MG63 (cell line): Measurements from ENCODE around the gene EGFLAM. TPM values are rescaled to one million over a fixed set of nuclear protein-coding genes. Genes with fewer than 3 reads are reported as not detected.
"Not testable (repeated sequence)": the region's sequence is repeated elsewhere in the genome, so short reads cannot be mapped to it uniquely, and the experiment has no call there.

Experiments used
- DNase-seq: peaks from one replicate; pipeline ENCODE4 v3.0.0-alpha.2; 2020
- H3K27me3 ChIP-seq: fragments of 250-450 bp; sonication (Bioruptor Pico); 2 replicates; pipeline ENCODE4 v1.5.1; 2020; ENCODE audit warnings: mild to moderate bottlenecking, moderate library complexity
- H3K36me3 ChIP-seq: fragments of 250-450 bp; sonication (Bioruptor Pico); 2 replicates; pipeline ENCODE4 v1.5.1; 2020; ENCODE audit warnings: mild to moderate bottlenecking, moderate library complexity
- H3K4me3 ChIP-seq: fragments of 250-450 bp; sonication (Bioruptor Pico); 2 replicates; pipeline ENCODE4 v1.5.1; 2020; ENCODE audit warnings: mild to moderate bottlenecking, moderate library complexity
- H3K9me3 ChIP-seq: fragments of 250-450 bp; sonication (Bioruptor Pico); 2 replicates; pipeline ENCODE4 v1.5.1; 2020; ENCODE audit warnings: mild to moderate bottlenecking, moderate library complexity
- total RNA-seq: library from RNA; depleted of rRNA; stranded (reverse); fragments of >200 nt; shearing (Covaris generic); gene quantifications from 2 replicates; pipeline ENCODE4 v1.2.3, GENCODE V29; 2014; ENCODE audit warnings: low replicate concordance

Gene EGFLAM
- total RNA-seq, 1 experiment from 2014 or later = not detected

DNA sequence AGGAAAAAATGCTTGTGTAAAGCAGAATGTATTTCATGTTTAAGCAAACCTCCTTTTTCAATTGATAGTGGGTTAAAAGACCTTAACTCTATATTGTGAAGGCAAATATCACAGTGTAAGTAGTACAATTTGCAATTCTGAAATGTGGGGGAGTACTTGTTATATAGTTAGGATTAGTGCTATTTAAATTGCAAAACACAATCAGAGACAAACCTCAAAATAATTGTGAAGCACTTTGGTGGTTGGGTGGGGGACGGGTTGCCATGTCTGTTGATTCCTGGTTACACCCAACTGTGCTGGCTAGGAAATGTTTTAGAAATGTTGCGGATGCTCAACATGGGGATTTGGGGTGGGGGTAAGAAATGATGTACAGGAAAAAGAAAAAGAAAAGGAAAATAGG lies 37.4 kb downstream of the EGFLAM start:
- no peak for DNase-seq
- no peak overlapping the region for H3K4me3 ChIP-seq
- no peaks in the 10 kb centered on the region for H3K36me3 ChIP-seq
- H3K27me3 ChIP-seq = no peaks in the 10 kb centered on the region
- no peaks in the 10 kb centered on the region for H3K9me3 ChIP-seq

DNA sequence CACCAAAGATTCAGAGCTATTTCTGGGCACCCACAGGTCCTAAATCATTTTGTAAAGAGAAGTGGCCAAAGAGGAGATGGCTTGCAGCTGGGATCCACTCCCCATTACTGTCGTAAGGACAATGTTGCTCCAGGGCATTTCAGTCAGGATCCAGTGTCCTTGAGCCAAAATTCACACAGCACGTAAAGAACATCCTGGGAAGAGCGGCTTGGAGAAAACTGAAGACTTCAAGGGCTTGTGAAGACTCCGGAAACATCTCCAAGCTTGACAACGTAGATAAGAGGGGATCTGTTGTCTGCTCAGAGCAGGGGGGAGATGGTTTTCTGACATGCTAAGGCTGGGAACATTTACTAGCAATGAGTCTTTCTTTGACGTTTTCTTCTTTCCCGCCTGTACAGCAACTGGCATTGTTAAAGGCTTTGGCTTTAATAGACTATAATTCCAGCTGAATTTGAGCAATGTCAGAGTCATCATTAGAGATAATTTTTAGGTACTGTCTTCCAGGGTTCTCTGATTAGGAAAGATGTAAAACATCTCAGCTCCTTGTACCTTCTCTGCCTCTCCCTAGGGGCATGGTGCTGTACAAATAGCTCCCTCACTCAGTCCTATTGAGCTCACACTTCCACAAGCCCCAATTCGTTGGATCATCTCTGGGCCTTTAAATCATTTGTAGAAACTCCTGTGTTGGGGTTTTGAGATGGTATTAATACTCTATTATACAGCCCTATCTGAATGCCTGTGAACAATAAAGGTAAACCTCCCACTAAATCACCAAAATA lies 39.7 kb downstream of the EGFLAM start:
- Histone ChIP-seq H3K27me3 (no peaks in the 10 kb centered on the region), H3K4me3 (no peak overlapping the region), H3K36me3 (no peaks in the 10 kb centered on the region), H3K9me3 (no peaks in the 10 kb centered on the region)
- DNase-seq = no peak

DNA sequence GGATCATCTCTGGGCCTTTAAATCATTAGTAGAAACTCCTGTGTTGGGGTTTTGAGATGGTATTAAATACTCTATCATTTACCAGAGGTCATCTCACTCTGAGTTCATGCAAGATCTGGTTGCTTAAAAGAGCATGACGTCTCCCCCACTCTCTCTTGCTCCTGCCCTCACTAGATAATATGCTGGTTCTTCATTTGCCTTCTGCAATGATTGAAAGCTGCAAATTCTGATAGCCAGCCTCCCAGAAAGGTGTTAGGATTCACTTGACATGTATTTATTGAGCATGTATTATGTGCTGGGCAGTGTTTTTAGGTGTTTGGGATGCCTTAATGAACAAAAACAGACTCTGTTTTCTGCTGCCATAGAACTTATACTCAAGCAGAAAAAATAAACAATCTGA lies 41.2 kb downstream of the EGFLAM start:
- Histone ChIP-seq H3K27me3 (no peaks in the 10 kb centered on the region), H3K9me3 (no peaks in the 10 kb centered on the region), H3K4me3 (no peak overlapping the region), H3K36me3 (no peaks in the 10 kb centered on the region)
- no peak for DNase-seq

DNA sequence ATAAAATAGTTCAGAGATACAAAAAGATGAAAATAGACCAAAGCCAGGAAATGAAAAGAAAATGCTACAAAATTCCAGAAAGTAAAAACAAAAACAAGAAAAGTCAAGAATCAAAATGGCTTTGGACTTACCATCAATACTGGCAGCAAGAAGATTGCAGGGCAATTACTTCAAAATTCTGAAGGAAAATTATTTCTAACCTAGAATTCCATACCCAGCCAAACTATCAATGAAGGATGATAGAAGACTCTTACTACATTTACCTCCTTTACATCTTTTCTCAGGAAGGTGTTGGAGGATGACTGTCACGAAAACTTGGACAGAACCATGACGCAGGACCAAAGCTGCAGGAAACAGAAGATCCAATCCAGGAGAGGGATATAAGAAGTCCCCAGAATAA lies 46.8 kb downstream of the EGFLAM start:
- DNase-seq = no peak
- Histone ChIP-seq H3K9me3 (peaks cover 3% of the 10 kb centered on the region; the same call in 1 of the 2 replicates), H3K4me3 (no peak overlapping the region), H3K27me3 (no peaks in the 10 kb centered on the region), H3K36me3 (no peaks in the 10 kb centered on the region)

DNA sequence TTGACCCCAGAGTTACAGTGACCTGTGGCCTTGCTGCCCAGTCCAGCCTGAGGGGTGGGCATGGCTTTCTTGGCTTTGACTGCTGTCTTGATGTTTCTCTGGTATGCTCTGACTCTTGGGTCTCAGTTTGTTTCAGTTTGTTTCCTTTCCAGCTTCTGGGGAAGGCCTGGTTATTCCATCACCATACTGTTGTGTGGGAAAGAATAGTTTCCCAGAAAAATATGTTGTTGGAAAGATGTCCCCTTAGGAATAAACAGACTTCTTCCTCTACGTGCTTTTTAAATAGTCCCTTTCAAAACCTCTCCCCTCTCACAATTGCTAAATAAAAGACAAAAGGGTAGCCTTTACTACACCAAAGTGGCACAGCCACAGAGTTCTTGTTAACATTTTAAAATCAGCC lies 49.5 kb downstream of the EGFLAM start:
- peaks cover 3% of the 10 kb centered on the region; the same call in 1 of the 2 replicates for H3K9me3 ChIP-seq
- no peak for DNase-seq

DNA sequence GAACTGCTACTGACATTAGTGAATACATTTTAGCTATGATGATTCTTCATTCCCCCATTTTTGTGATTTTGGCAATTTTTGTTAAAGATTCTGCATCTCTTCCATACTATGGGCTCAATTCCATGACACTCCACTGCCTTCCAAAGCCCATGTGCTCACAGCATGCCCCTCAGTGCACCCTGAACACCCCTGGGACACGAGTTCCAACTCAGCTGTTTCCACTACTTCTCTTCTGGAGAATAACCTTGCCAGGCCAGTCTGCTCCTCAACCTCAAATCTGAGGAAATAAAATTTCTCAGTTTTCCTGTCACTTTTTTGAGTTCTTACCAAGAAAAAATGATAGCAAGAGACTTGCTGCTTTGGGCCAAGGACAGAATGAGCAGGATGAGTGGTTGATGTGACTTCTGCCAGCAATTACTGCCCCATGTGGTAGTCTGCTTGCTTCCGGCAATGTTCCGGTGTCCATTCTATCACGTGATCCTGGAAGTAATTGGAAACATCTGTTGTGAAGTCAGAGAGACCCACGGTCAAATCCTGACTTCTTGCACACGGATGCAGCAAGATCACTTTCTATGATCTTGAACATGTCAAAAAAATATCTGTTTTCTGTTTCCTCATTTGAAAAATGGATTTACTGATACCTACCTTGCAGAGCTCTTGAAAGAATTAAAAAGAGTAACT lies 58.3 kb downstream of the EGFLAM start:
- Histone ChIP-seq H3K4me3 (no peak overlapping the region), H3K36me3 (no peaks in the 10 kb centered on the region), H3K9me3 (no peaks in the 10 kb centered on the region), H3K27me3 (no peaks in the 10 kb centered on the region)
- DNase-seq = peak; percentile 20

More for the DNA sequence above, 49.5 kb downstream of the EGFLAM start:
- Histone ChIP-seq H3K27me3 (no peaks in the 10 kb centered on the region), H3K4me3 (no peak overlapping the region), H3K36me3 (no peaks in the 10 kb centered on the region)

DNA sequence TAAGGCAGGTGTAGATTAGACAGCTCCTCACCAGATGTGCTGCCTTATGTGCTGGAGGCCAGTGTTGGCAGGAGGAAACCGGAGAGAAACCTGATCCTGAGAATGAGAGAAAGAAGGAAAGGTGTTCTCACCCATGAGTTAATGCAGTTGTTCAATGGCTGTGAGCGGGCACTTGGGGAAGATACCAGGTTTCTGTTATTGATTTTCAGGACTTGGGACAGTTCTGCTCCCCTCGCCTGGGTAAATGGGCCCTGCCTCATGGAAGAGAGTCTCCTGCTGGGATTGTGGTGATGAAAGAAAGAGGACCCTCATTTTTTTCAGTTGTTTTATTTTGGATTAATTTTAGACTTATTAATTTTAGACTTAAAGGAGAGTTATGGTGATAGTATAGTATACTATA lies 59.5 kb downstream of the EGFLAM start:
- H3K4me3 ChIP-seq = no peak overlapping the region
- H3K36me3 ChIP-seq = no peaks in the 10 kb centered on the region
- no peaks in the 10 kb centered on the region for H3K9me3 ChIP-seq
- no peaks in the 10 kb centered on the region for H3K27me3 ChIP-seq
- no peak for DNase-seq

DNA sequence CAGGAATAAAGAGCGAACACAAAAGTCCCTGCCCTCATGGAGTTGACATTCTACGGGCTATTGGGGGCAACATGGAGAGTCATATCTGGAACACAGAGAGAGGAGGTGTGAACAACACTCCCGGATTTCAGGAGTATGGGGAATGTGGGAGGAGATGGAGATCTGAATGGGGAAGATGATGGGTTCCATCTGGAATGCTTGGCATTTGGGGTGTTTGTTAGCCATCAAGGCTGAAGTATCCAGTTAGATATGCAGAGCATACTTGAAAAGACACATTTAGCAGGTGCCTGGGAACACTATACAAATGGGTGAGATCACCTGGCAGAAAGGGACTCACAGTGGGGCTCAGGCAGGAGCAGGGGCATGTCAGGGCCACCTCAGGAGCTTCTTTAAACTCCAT lies 61.1 kb downstream of the EGFLAM start:
- H3K36me3 ChIP-seq = no peaks in the 10 kb centered on the region
- H3K4me3 ChIP-seq = no peak overlapping the region
- DNase-seq = no peak
- no peaks in the 10 kb centered on the region for H3K9me3 ChIP-seq
- no peaks in the 10 kb centered on the region for H3K27me3 ChIP-seq

DNA sequence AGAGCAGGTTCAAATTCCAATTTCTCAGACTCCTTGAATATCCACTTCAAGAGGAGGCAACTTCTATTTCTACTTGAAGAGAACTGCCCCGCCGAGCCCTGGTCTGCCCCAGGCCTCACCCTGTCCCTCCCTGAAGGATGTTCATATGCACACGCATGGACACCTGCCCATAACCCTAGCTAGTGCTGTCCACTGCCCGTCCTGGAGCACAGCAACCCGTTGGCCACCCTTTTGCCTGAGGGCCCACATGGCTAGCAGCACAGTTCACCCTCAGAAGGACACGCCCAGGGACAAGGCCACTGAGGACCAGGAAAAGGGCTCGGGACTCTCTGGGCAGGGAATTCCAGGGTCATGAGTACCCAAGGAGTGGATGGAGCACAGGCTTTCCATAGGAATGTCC lies 63.6 kb downstream of the EGFLAM start:
- Histone ChIP-seq H3K36me3 (no peaks in the 10 kb centered on the region), H3K4me3 (no peak overlapping the region), H3K9me3 (no peaks in the 10 kb centered on the region), H3K27me3 (no peaks in the 10 kb centered on the region)
- no peak for DNase-seq

DNA sequence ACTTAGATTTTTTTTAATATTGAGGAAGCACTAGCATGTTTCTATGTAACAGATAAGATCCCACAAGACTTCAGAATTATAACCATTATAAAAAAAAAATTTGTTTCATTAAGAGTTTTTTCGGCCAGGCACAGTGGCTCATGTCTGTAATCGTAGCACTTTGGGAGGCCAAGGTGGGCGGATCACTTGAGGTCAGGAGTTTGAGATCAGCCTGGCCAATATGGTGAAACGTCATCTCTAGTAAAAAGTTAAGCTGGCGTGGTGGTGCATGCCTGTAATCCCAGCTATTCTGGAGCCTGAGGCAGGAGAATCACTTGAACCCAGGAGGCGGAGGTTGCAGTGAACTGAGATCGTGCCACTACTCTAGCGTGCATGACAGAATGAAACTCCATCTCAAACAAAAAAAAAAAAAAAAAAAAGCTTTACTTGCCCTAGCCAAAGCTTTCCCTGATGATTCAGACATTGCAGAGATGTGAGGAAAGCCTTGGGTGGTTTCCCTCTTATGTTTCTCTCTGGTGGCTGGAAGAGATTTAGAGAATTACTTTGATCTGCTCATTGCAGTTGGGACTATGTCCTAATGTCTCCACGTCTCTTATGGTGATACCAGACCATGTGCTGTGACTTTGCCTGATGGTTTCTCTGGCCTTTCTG lies 65.4 kb downstream of the EGFLAM start:
- Histone ChIP-seq H3K36me3 (no peaks in the 10 kb centered on the region), H3K9me3 (no peaks in the 10 kb centered on the region), H3K4me3 (no peak overlapping the region), H3K27me3 (no peaks in the 10 kb centered on the region)
- peak; percentile 70 for DNase-seq

DNA sequence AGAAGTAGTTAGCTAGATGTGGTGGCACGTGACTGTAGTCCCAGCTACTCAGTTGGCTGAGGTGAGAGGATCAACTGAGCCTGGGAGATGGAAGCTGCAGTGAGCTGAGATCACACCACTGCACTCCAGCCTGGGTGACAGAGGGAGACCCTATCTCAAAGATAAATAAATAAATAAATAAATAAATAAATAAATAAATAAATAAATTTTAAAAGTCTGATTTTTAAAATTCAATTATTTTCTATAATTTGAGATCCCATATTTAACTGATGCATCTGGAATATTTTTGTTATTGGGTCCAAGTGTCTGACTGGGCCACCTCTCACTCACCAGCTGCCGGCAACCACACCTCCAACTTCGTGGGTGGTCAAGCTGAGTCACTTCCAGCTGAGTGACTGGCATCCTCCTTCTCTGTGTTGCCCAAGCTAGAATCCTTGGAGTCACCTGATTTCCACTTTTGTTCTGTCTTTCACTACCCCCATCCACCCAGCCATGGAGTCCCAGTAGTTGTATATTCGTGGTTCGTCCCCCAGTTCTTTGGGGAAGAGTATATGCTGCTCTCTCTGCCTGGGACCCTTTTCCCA lies 70.9 kb downstream of the EGFLAM start:
- no peak overlapping the region for H3K4me3 ChIP-seq
- H3K36me3 ChIP-seq = no peaks in the 10 kb centered on the region
- no peaks in the 10 kb centered on the region for H3K27me3 ChIP-seq
- no peaks in the 10 kb centered on the region for H3K9me3 ChIP-seq
- DNase-seq = peak; percentile 59

DNA sequence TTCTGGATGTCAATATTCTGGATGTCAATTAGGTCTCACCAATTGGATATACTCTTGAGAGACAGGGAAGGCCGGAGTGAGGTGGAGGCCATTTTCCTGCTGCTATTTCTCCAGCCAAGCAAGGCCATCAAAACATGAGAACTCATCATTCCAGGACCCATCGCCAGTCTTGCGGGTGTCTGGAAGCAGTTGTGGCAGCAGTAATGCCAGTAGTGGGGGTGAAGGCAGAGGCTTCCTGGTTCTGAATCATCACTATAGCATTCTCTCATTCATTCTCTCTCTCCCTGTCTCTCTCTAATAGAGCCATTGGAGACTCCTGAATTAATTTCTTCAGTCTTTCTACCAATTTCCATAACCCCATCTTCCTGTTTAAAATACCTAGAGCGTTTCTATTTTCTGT lies 71.8 kb downstream of the EGFLAM start:
- DNase-seq = peak; percentile 67
- no peaks in the 10 kb centered on the region for H3K36me3 ChIP-seq
- no peak overlapping the region for H3K4me3 ChIP-seq
- H3K27me3 ChIP-seq = no peaks in the 10 kb centered on the region
- no peaks in the 10 kb centered on the region for H3K9me3 ChIP-seq

DNA sequence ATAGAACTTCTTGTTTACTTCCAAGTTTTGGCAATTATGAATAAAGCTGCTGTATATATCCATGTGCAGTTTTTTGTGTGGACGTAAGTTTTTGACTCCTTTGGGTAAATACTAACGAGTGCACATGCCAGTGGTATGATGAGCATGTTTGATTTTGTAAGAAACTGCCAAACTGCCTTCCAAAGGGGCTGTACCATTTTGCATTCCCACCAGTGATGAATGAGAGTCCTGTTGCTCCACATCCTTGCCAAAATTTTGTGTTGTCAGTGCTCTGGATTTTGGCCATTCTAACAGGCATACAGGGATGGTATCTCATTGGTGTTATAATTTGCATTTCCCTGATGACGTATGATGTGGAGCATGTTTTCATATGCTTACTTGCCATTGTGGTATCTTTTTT lies 73.5 kb downstream of the EGFLAM start:
- no peak for DNase-seq
- no peaks in the 10 kb centered on the region for H3K27me3 ChIP-seq
- H3K9me3 ChIP-seq = no peaks in the 10 kb centered on the region
- H3K36me3 ChIP-seq = no peaks in the 10 kb centered on the region
- H3K4me3 ChIP-seq = no peak overlapping the region

DNA sequence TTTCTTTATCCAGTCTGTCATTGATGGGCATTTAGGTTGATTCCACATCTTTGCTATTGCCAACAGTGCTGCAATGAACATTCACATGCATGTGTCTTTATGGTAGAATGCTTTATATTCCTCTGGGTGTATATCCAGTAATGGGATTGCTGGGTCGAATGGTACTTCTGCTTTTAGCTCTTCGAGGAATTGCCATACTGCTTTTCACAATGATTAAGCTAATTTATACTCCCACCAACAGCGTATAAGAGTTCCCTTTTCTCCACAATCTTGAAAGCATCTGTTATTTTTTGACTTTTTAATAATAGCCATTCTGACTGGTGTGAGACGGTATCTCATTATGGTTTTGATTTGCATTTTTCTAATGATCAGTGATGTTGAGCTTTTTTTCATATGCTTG lies 74.8 kb downstream of the EGFLAM start:
- not testable (repeated sequence) for H3K9me3 ChIP-seq, DNase-seq, H3K36me3 ChIP-seq, H3K27me3 ChIP-seq, H3K4me3 ChIP-seq

DNA sequence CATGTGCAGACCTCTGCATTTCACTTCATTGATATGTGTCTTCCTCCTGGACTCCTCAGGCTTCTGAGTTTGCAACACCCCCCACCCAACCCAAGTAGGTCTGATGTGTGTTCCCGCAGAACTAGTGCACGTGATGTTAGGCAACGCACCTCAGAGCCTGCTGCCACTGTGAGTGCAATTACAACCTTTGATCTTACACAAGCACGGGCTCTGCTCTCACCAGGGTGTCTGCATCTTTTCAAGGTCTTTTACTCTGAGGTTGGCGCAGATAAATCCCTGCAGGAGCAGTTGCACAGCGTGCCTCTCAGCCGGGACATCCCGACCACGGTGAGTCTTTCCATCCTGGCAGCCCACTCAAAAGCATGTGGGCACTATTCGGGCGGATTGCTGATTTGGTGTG lies 80.1 kb downstream of the EGFLAM start:
- no peaks in the 10 kb centered on the region for H3K27me3 ChIP-seq
- no peaks in the 10 kb centered on the region for H3K9me3 ChIP-seq
- no peak overlapping the region for H3K4me3 ChIP-seq
- no peaks in the 10 kb centered on the region for H3K36me3 ChIP-seq
- DNase-seq = no peak

DNA sequence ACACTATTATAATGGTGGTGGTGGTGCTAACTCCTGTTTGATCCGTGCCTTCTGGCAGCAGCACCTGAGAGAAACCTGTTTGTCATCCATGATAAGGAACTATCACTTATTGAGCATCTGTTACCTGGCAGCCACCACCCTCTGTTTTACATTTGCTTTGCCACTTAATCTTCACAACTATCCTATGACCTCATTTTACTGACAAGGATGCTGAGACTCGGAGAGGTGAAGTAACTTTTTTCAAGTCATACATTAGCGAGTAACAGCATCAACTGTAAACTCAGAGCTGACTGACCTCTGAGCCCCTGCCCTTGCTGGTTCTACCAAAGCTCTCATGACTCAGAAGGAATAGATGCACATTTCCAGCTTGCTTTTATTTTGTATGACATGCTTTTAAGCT lies 81.1 kb downstream of the EGFLAM start:
- Histone ChIP-seq H3K27me3 (no peaks in the 10 kb centered on the region), H3K36me3 (no peaks in the 10 kb centered on the region), H3K4me3 (no peak overlapping the region), H3K9me3 (no peaks in the 10 kb centered on the region)
- no peak for DNase-seq

DNA sequence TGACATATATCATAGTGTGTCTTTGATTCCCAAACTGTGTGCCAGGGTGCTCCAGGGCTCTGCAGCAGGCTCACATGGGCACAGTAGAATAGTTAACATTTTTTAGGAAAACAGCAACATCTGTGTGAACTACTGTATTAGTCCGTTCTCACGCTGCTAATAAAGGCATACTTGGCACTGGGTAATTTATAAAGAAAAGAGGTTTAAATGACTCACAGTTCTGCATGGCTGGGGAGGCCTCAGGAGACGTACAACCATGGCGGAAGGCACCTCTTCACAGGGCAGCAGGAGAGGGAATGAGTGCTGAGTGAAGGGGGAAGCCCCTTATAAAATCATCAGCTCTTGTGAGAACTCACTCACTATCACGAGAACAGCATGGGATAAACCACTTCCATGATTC lies 82.7 kb downstream of the EGFLAM start:
- Histone ChIP-seq H3K4me3 (no peak overlapping the region), H3K27me3 (no peaks in the 10 kb centered on the region), H3K36me3 (no peaks in the 10 kb centered on the region), H3K9me3 (no peaks in the 10 kb centered on the region)
- no peak for DNase-seq
